ENCODE measurements around the gene TMEM126B.
A peak's percentile ranks its signal among the peaks of the same experiment; 100 is the strongest.

DNA sequence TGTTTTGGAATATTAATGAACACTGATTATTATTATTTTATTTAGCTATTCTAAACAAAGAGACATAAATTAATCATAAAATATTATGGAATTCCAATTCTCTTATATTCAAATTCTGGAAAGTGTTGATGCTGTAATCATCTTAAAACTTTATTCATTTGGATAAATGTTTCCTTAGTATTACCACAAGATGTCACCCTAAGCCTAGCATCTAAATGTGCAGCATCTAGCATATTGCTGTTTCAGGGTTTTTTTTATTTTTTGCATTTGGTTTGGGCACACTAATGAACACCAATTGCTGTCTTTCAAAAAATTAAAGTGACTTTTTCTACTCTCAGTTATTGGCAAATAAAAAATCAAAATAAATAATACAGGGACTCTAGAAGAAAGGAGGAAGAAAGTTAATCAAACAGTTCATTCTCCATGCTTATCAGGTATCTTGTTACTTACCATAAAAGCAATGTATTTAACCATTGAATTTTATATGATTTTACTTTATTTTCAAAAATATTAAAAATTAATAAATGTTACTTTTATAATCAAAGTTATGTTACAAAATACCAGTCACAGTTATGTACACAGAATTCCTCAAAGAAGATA lies 33.0 kb upstream of the TMEM126B start:
- TF ChIP-seq, protein P1, sequence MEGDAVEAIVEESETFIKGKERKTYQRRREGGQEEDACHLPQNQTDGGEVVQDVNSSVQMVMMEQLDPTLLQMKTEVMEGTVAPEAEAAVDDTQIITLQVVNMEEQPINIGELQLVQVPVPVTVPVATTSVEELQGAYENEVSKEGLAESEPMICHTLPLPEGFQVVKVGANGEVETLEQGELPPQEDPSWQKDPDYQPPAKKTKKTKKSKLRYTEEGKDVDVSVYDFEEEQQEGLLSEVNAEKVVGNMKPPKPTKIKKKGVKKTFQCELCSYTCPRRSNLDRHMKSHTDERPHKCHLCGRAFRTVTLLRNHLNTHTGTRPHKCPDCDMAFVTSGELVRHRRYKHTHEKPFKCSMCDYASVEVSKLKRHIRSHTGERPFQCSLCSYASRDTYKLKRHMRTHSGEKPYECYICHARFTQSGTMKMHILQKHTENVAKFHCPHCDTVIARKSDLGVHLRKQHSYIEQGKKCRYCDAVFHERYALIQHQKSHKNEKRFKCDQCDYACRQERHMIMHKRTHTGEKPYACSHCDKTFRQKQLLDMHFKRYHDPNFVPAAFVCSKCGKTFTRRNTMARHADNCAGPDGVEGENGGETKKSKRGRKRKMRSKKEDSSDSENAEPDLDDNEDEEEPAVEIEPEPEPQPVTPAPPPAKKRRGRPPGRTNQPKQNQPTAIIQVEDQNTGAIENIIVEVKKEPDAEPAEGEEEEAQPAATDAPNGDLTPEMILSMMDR (conservative IDR thresholded peaks at IDR 0.05; ENCODE audit: low read length), result peak; percentile 75
- no peak for TF ChIP-seq EZH2phosphoT487 (IDR thresholded peaks at IDR 0.05; ENCODE audit: borderline replicate concordance)
